Fibroblast of lung (primary cell): ENCODE data around the gene EMILIN2. TPM values are rescaled to one million over a fixed set of nuclear protein-coding genes. Genes with fewer than 3 reads are reported as not detected.
"Not testable (repeated sequence)": the region's sequence is repeated elsewhere in the genome, so short reads cannot be mapped to it uniquely, and the experiment has no call there.

Source experiments
- DNase-seq, 2 donors: peaks; one replicate each; pipeline versions ENCODE4 v3.0.0 to v3.0.0-alpha.2; 2010; ENCODE audit warnings: low read depth in 2 of 2
- H2AFZ ChIP-seq: 2 replicates; pipeline ENCODE4 v1.5.1; 2012; ENCODE audit warnings: low read length, control low read depth, inconsistent platforms
- H3K27ac ChIP-seq: 2 replicates; pipeline ENCODE4 v1.5.1; 2011; ENCODE audit warnings: low read length, control low read depth; ENCODE audit not compliant: insufficient read depth
- H3K27me3 ChIP-seq: 2 replicates; pipeline ENCODE4 v1.5.1; 2011; ENCODE audit warnings: mild to moderate bottlenecking, low read length; ENCODE audit not compliant: control insufficient read depth, insufficient read depth
- H3K36me3 ChIP-seq: 2 replicates; pipeline ENCODE4 v1.5.1; 2011; ENCODE audit warnings: low read length; ENCODE audit not compliant: control insufficient read depth, insufficient read depth
- H3K4me1 ChIP-seq: 2 replicates; pipeline ENCODE4 v1.5.1; 2011; ENCODE audit warnings: low read length; ENCODE audit not compliant: control insufficient read depth, insufficient read depth; ENCODE audit errors: extremely low read depth
- H3K4me2 ChIP-seq: 2 replicates; pipeline ENCODE4 v1.5.1; 2011; ENCODE audit warnings: low read length, control low read depth; ENCODE audit not compliant: insufficient read depth; ENCODE audit errors: extremely low read depth
- H3K4me3 ChIP-seq, 4 experiments: fragments of 200-600 bp in 1 of 4; sonication (generic) in 1 of 4; replicated peaks in 1 of 4; 2 replicates each; pipeline ENCODE4 v1.5.1; 2011 to 2016; ENCODE audit warnings: low read length in 4 of 4, low read depth in 3 of 4, mild to moderate bottlenecking in 3 of 4, control low read depth in 2 of 4, inconsistent platforms in 1 of 4, mixed read lengths in 1 of 4; ENCODE audit not compliant: insufficient read depth in 1 of 4; ENCODE audit errors: control extremely low read depth in 1 of 4
- H3K79me2 ChIP-seq: 2 replicates; pipeline ENCODE4 v1.5.1; 2012; ENCODE audit warnings: mild to moderate bottlenecking, low read length, inconsistent platforms; ENCODE audit not compliant: control insufficient read depth, insufficient read depth
- H3K9ac ChIP-seq: 2 replicates; pipeline ENCODE4 v1.5.1; 2011; ENCODE audit warnings: mild to moderate bottlenecking, low read length, control low read depth; ENCODE audit not compliant: insufficient read depth
- H3K9me3 ChIP-seq: 2 replicates; pipeline ENCODE4 v1.5.1; 2012; ENCODE audit warnings: low read depth, low read length; ENCODE audit not compliant: control insufficient read depth, insufficient read depth
- H4K20me1 ChIP-seq: 2 replicates; pipeline ENCODE4 v1.5.1; 2011; ENCODE audit warnings: low read length; ENCODE audit not compliant: control insufficient read depth, insufficient read depth; ENCODE audit errors: extremely low read depth
- EZH2 ChIP-seq: IDR thresholded peaks from 2 replicates; pipeline ENCODE4 v1.5.1; 2012; ENCODE audit warnings: low read length, control low read depth, mild to moderate bottlenecking; ENCODE audit errors: missing control alignments
- polyA plus RNA-seq, 2 donors: library from polyadenylated mRNA; depleted of rRNA in 1 of 2; stranded (reverse) in 1 of 2; unstranded in 1 of 2; fragments of >200 nt; gene quantifications; 2 replicates each; pipeline ENCODE4 v1.2.1, GENCODE V29; 2011 to 2012; ENCODE audit warnings: missing spikeins in 1 of 2
- total RNA-seq: library from RNA; depleted of rRNA; stranded (reverse); fragments of >200 nt; gene quantifications from 2 replicates; pipeline ENCODE4 v1.2.1, GENCODE V29; 2014
- TF ChIP-seq, protein P1 (sequence below), 2 donors: IDR thresholded peaks in 1 of 2; conservative IDR thresholded peaks in 1 of 2; 1 replicate in 1 of 2; 2 replicates in 1 of 2; pipeline ENCODE4 v1.5.1; 2011 to 2012; ENCODE audit warnings: low read length in 2 of 2, control low read depth in 1 of 2, inconsistent platforms in 1 of 2, low read depth in 1 of 2, mild to moderate bottlenecking in 1 of 2

The EMILIN2 gene
- total and polyA plus RNA-seq, 2 donors (not counting 1 experiment from before 2014, with no cell fraction given): 8.7 to 11.1 TPM

DNA sequence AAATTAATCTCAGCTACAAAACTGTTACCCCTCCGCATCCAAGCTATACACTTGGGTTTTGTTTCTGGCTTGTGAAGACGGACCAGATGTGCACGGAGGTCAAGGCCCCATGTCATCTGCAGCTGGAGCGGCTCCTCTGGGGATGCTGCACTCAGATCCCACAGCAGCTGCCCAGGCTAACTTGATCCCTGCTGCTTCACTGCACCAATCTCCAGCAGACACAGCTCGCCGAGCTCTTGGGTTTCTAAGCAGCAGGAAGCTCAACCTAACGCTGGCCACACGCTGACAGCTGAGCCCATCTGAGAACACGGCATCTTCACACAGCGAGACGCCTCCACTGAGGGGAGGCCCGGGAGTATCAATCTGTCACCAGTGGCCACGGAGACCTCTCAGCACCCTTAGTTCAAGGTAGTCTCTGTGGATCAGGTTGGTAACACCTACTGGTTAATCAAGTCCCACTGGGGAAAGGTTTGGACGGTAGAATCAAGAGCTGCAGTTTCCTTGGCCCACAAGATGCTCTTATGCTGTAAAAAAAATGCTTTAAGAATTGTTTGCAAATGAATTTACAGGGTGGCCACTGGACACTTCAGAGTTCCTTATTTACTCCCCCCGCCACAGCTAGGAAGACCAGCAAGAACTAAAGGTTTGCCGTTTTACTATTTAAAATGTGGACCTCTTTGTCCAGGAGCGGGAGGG is 67.5 kb downstream of the EMILIN2 start:
- TF ChIP-seq, protein P1, sequence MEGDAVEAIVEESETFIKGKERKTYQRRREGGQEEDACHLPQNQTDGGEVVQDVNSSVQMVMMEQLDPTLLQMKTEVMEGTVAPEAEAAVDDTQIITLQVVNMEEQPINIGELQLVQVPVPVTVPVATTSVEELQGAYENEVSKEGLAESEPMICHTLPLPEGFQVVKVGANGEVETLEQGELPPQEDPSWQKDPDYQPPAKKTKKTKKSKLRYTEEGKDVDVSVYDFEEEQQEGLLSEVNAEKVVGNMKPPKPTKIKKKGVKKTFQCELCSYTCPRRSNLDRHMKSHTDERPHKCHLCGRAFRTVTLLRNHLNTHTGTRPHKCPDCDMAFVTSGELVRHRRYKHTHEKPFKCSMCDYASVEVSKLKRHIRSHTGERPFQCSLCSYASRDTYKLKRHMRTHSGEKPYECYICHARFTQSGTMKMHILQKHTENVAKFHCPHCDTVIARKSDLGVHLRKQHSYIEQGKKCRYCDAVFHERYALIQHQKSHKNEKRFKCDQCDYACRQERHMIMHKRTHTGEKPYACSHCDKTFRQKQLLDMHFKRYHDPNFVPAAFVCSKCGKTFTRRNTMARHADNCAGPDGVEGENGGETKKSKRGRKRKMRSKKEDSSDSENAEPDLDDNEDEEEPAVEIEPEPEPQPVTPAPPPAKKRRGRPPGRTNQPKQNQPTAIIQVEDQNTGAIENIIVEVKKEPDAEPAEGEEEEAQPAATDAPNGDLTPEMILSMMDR (conservative IDR thresholded peaks at IDR 0.05 in 1 of 2, IDR thresholded peaks at IDR 0.05 in 1 of 2; ENCODE audit: low read depth in 1 of 2, low read length in 2 of 2): no peak
- TF ChIP-seq EZH2: no peak
- H3K9ac ChIP-seq: no peak overlapping the region
- peak overlapping the region; percentile 13 for H3K27ac ChIP-seq
- H3K4me3 ChIP-seq: no peak overlapping the region
- H2AFZ ChIP-seq: no peak overlapping the region
- H3K9me3 ChIP-seq: no peaks in the 10 kb centered on the region
- H3K4me2 ChIP-seq: no peak overlapping the region
- H3K4me1 ChIP-seq: peaks cover 6% of the 10 kb centered on the region
- DNase-seq: no peak
- no peaks in the 10 kb centered on the region for H3K27me3 ChIP-seq
- H4K20me1 ChIP-seq: no peaks in the 10 kb centered on the region
- peaks cover 15% of the 10 kb centered on the region for H3K36me3 ChIP-seq
- H3K79me2 ChIP-seq: no peaks in the 10 kb centered on the region

DNA sequence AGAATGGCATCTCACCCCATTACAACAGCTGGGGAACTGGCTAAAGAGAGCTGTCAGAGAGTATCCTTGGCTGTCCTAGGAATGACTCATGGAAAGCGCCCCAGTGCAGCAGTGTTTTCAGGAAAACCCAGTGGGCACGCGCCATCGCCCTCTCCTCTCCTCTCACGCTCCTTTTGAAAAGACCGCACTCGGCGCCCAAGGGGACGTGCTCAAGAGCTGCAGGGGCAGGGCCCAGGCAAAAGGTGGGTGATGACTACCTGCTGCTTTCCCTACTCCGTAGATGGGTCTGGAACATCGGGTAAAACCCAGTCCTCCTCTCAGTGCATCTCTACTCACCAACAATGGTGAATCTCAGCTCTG is 68.1 kb downstream of the EMILIN2 start:
- Histone ChIP-seq H3K79me2 (no peaks in the 10 kb centered on the region), H3K27me3 (no peaks in the 10 kb centered on the region), H3K4me3 (no peak overlapping the region), H3K4me1 (peaks cover 6% of the 10 kb centered on the region), H3K4me2 (no peak overlapping the region), H3K9me3 (no peaks in the 10 kb centered on the region), H3K9ac (no peak overlapping the region), H2AFZ (no peak overlapping the region), H3K27ac (no peak overlapping the region), H3K36me3 (peaks cover 17% of the 10 kb centered on the region), H4K20me1 (no peaks in the 10 kb centered on the region)
- peak in 1 of 2 donors; percentile 57 for DNase-seq
- TF ChIP-seq, protein P1 (conservative IDR thresholded peaks at IDR 0.05 in 1 of 2, IDR thresholded peaks at IDR 0.05 in 1 of 2; ENCODE audit: low read depth in 1 of 2, low read length in 2 of 2): no peak
- no peak for TF ChIP-seq EZH2

DNA sequence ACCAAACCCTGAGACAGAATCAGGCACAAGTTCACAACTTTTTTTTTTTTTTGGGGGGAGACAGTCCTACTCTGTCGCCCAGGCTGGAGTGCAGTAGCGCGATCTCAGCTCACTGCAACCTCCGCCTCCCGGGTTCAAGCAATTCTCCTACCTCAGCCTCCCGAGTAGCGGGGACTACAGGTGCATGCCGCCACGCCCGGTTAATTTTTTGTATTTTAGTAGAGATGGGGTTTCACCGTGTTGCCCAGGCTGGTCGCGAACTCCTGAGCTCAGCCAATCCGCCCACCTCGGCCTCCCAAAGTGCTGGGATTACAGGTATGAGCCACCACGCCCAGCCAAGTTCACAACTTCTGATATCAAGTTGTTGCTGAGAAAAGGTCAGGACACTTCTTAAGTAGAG is 68.7 kb downstream of the EMILIN2 start:
- H2AFZ ChIP-seq, H3K9me3 ChIP-seq, H3K4me3 ChIP-seq, DNase-seq, H3K4me1 ChIP-seq, H4K20me1 ChIP-seq, H3K4me2 ChIP-seq, H3K27ac ChIP-seq, H3K79me2 ChIP-seq, H3K27me3 ChIP-seq, H3K9ac ChIP-seq: not testable (repeated sequence)
- H3K36me3 ChIP-seq: peaks cover 20% of the 10 kb centered on the region
